Trophoblast cell (in vitro differentiated cells and primary cell): ENCODE results near the gene ZNF211.

Experiments
- DNase-seq, 2 donors: peaks; one replicate each; pipeline ENCODE4 v3.0.0-alpha.2; 2016
- H2AFZ ChIP-seq: 2 replicates; pipeline ENCODE4 v1.6.1; 2013; ENCODE audit warnings: low read length, moderate library complexity, mild to moderate bottlenecking; ENCODE audit not compliant: insufficient read depth, poor library complexity
- H2AK5ac ChIP-seq: 2 replicates; pipeline ENCODE4 v1.6.1; 2013; ENCODE audit warnings: mild to moderate bottlenecking, low read length
- H2BK120ac ChIP-seq: 2 replicates; pipeline ENCODE4 v1.6.1; 2013; ENCODE audit warnings: low read length, mild to moderate bottlenecking, moderate library complexity; ENCODE audit not compliant: insufficient read depth, poor library complexity
- H2BK12ac ChIP-seq: 2 replicates; pipeline ENCODE4 v1.6.1; 2013; ENCODE audit warnings: mild to moderate bottlenecking, low read length, moderate library complexity
- H2BK5ac ChIP-seq: 2 replicates; pipeline ENCODE4 v1.6.1; 2013; ENCODE audit warnings: low read length, low read depth, moderate library complexity, mild to moderate bottlenecking; ENCODE audit not compliant: poor library complexity
- H3K14ac ChIP-seq: 2 replicates; pipeline ENCODE4 v1.6.1; 2013; ENCODE audit warnings: mild to moderate bottlenecking, low read length
- H3K18ac ChIP-seq: 2 replicates; pipeline ENCODE4 v1.6.1; 2013; ENCODE audit warnings: mild to moderate bottlenecking, low read length
- H3K23ac ChIP-seq: 2 replicates; pipeline ENCODE4 v1.6.1; 2013; ENCODE audit warnings: low read length
- H3K27ac ChIP-seq: 2 replicates; pipeline ENCODE4 v1.5.1; 2013; ENCODE audit warnings: low read depth, mild to moderate bottlenecking, inconsistent platforms, low read length, moderate library complexity
- H3K27me3 ChIP-seq: 2 replicates; pipeline ENCODE4 v1.6.1; 2013; ENCODE audit warnings: inconsistent platforms, mild to moderate bottlenecking, low read length, moderate library complexity; ENCODE audit not compliant: insufficient read depth
- H3K36me3 ChIP-seq, 2 experiments: 1 replicate in 1 of 2; 2 replicates in 1 of 2; pipeline ENCODE4 v1.6.1; 2013; ENCODE audit warnings: low read length in 2 of 2, mild to moderate bottlenecking in 2 of 2, moderate library complexity in 1 of 2; ENCODE audit not compliant: insufficient read depth in 2 of 2, control insufficient read depth in 1 of 2
- H3K4ac ChIP-seq: 2 replicates; pipeline ENCODE4 v1.6.1; 2013; ENCODE audit warnings: low read depth, mild to moderate bottlenecking, low read length, moderate library complexity
- H3K4me1 ChIP-seq, 2 experiments: 1 replicate in 1 of 2; 2 replicates in 1 of 2; pipeline ENCODE4 v1.6.1; 2013; ENCODE audit warnings: low read length in 2 of 2, mild to moderate bottlenecking in 2 of 2, moderate library complexity in 1 of 2; ENCODE audit not compliant: insufficient read depth in 2 of 2, control insufficient read depth in 1 of 2
- H3K4me2 ChIP-seq: 2 replicates; pipeline ENCODE4 v1.6.1; 2013; ENCODE audit warnings: inconsistent platforms, mild to moderate bottlenecking, low read length, moderate library complexity
- H3K4me3 ChIP-seq: 2 replicates; pipeline ENCODE4 v1.5.1; 2013; ENCODE audit warnings: mild to moderate bottlenecking, low read depth, low read length, inconsistent platforms
- H3K79me1 ChIP-seq: one replicate; pipeline ENCODE4 v1.6.1; 2013; ENCODE audit warnings: low read length
- H3K79me2 ChIP-seq: 2 replicates; pipeline ENCODE4 v1.6.1; 2013; ENCODE audit warnings: low read length, mild to moderate bottlenecking; ENCODE audit not compliant: control insufficient read depth, insufficient read depth, poor library complexity
- H3K9ac ChIP-seq: 2 replicates; pipeline ENCODE4 v1.6.1; 2013; ENCODE audit warnings: mild to moderate bottlenecking, low read length
- H3K9me3 ChIP-seq: 2 replicates; pipeline ENCODE4 v1.6.1; 2013; ENCODE audit warnings: low read depth, mild to moderate bottlenecking, control low read depth, inconsistent platforms, low read length; ENCODE audit not compliant: insufficient read depth
- H4K12ac ChIP-seq: 2 replicates; pipeline ENCODE4 v1.6.1; 2013; ENCODE audit warnings: low read depth, mild to moderate bottlenecking, low read length, moderate library complexity
- H4K8ac ChIP-seq: 2 replicates; pipeline ENCODE4 v1.6.1; 2013; ENCODE audit warnings: low read depth, mild to moderate bottlenecking, low read length, moderate library complexity
- H4K91ac ChIP-seq: one replicate; pipeline ENCODE4 v1.6.1; 2013; ENCODE audit warnings: low read depth, mild to moderate bottlenecking, low read length, moderate library complexity
- WGBS: extraction: QIAGEN DNeasy Blood & Tissue Kit; methylation state at CpG from one replicate; pipeline ENCODE4 v1.1.7; 2013; ENCODE audit warnings: missing lambda C conversion rate; ENCODE audit not compliant: insufficient read length, insufficient coverage; ENCODE audit errors: extremely low coverage; 5-methylcytosine and 5-hydroxymethylcytosine counted together

Gene ZNF211

GRCh38 chr19:57656346-57656745 is 23.4 kb downstream of the ZNF211 start:
- DNase-seq, result peak; percentile 91 to 98
- H3K23ac ChIP-seq, result no peak overlapping the region

GRCh38 chr19:57664269-57665127 is 31.5 kb downstream of the ZNF211 start:
- H2AK5ac ChIP-seq, result no peak overlapping the region
- no peak overlapping the region for H3K18ac ChIP-seq
- no peak overlapping the region for H3K9ac ChIP-seq
- peak overlapping the region; percentile 68 for H3K4me2 ChIP-seq
- H3K4me1 ChIP-seq, result no peaks in the 10 kb centered on the region
- H2BK5ac ChIP-seq, result no peak overlapping the region
- DNase-seq, result peak; percentile 64 to 71
- H3K4ac ChIP-seq, result no peak overlapping the region
- peak overlapping the region; percentile 43 for H4K12ac ChIP-seq
- H2AFZ ChIP-seq, result peak overlapping the region; percentile 95
- no peak overlapping the region for H2BK12ac ChIP-seq
- WGBS, result no CpG with 5 or more reads among the region's 64 CpGs
- peak overlapping the region; percentile 56 for H3K4me3 ChIP-seq
- no peak overlapping the region for H3K23ac ChIP-seq
- peak overlapping the region; percentile 58 for H4K8ac ChIP-seq
- peak overlapping the region; percentile 22 for H3K14ac ChIP-seq
- H3K79me2 ChIP-seq, result no peaks in the 10 kb centered on the region
- H3K9me3 ChIP-seq, result peaks cover 2% of the 10 kb centered on the region
- H3K36me3 ChIP-seq, result no peaks in the 10 kb centered on the region
- peaks cover 3% of the 10 kb centered on the region for H3K79me1 ChIP-seq
- no peaks in the 10 kb centered on the region for H3K27me3 ChIP-seq
- H2BK120ac ChIP-seq, result no peak overlapping the region
- H3K27ac ChIP-seq, result no peak overlapping the region
- peak overlapping the region; percentile 21 for H4K91ac ChIP-seq

More at GRCh38 chr19:57656346-57656745, 23.4 kb downstream of the ZNF211 start:
- H3K4me3 ChIP-seq, result no peak overlapping the region
- no peak overlapping the region for H3K14ac ChIP-seq
- no peaks in the 10 kb centered on the region for H3K27me3 ChIP-seq
- WGBS, result no CpG with 5 or more reads among the region's 1 CpG
- H2BK120ac ChIP-seq, result no peak overlapping the region
- no peak overlapping the region for H3K18ac ChIP-seq
- no peak overlapping the region for H3K9ac ChIP-seq
- H3K9me3 ChIP-seq, result peaks cover 4% of the 10 kb centered on the region
- no peak overlapping the region for H2BK12ac ChIP-seq
- peaks cover 9 to 12% of the 10 kb centered on the region in 2 experiments for H3K4me1 ChIP-seq
- H3K79me1 ChIP-seq, result peaks cover 14% of the 10 kb centered on the region
- H2AFZ ChIP-seq, result no peak overlapping the region
- no peak overlapping the region for H4K91ac ChIP-seq
- H3K36me3 ChIP-seq, result no peaks in the 10 kb centered on the region
- H3K4ac ChIP-seq, result no peak overlapping the region
- no peak overlapping the region for H2AK5ac ChIP-seq
- H2BK5ac ChIP-seq, result no peak overlapping the region
- H3K27ac ChIP-seq, result peak overlapping the region; percentile 32
- H3K79me2 ChIP-seq, result peaks cover 5% of the 10 kb centered on the region
- H4K12ac ChIP-seq, result no peak overlapping the region
- no peak overlapping the region for H3K4me2 ChIP-seq
- H4K8ac ChIP-seq, result no peak overlapping the region

DNA sequence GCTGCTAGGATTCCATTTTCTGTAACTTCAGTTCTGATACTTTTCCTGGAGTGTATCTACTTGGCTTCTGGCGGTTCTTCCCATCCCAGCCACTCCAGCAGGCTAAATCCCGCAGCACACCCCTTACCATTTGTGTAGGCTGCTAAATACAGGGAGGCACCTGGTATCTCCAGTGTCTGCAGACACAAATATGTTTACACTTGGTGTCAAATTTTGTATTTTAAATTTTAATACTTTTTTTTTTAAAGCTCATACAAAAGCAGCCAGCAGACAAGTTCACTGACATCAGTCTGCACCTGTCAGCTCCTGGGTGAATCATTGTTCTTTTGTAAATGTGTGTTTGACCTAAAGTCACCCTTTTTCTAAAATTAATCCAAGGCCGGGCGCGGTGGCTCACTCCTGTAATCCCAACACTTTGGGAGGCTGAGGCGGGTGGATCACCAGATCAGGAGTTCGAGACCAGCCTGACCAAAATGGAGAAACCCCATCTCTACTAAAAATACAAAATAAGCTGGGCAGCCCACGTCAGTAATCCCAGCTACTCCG is 32.4 kb downstream of the ZNF211 start:
- no peak overlapping the region for H2BK120ac ChIP-seq
- no peak overlapping the region for H3K4ac ChIP-seq
- H3K4me3 ChIP-seq, result no peak overlapping the region
- H3K36me3 ChIP-seq, result no peaks in the 10 kb centered on the region
- no peak overlapping the region for H2AK5ac ChIP-seq
- no peaks in the 10 kb centered on the region for H3K79me2 ChIP-seq
- H2BK12ac ChIP-seq, result no peak overlapping the region
- H3K4me2 ChIP-seq, result no peak overlapping the region
- H3K14ac ChIP-seq, result no peak overlapping the region
- H3K27ac ChIP-seq, result no peak overlapping the region
- no peak overlapping the region for H4K8ac ChIP-seq
- H3K9ac ChIP-seq, result no peak overlapping the region
- H3K79me1 ChIP-seq, result peaks cover 3% of the 10 kb centered on the region
- H3K23ac ChIP-seq, result no peak overlapping the region
- H4K12ac ChIP-seq, result no peak overlapping the region
- H2BK5ac ChIP-seq, result no peak overlapping the region
- H3K4me1 ChIP-seq, result no peaks in the 10 kb centered on the region
- no peak for DNase-seq
- H3K9me3 ChIP-seq, result peaks cover 2% of the 10 kb centered on the region
- H2AFZ ChIP-seq, result no peak overlapping the region
- no CpG with 5 or more reads among the region's 9 CpGs for WGBS
- H3K27me3 ChIP-seq, result no peaks in the 10 kb centered on the region
- H4K91ac ChIP-seq, result no peak overlapping the region
- no peak overlapping the region for H3K18ac ChIP-seq

DNA sequence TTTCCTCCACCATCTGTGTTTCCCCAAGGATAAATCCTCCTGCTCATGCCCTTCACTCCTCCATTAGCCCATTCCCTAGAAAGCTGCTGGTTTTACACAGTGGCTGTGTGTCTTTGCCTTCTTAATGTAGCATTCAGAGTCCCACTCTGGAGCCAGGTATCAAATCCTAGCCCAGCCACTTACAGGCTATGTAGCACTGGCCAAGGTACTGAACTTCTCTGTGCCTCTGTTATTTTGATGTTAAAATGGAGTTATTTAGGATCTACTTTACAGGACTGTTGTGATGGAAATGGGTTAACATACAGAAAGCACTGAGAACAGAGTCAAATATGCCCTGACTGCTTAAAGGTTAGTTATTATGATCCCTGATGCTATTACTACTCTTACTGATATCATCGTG is 34.3 kb downstream of the ZNF211 start:
- Histone ChIP-seq H3K79me2 (no peaks in the 10 kb centered on the region), H3K14ac (no peak overlapping the region), H2AK5ac (no peak overlapping the region), H3K9me3 (peaks cover 2% of the 10 kb centered on the region), H3K79me1 (peaks cover 3% of the 10 kb centered on the region), H3K4me3 (no peak overlapping the region), H3K4me2 (no peak overlapping the region), H3K27me3 (no peaks in the 10 kb centered on the region), H3K4me1 (no peaks in the 10 kb centered on the region), H3K18ac (no peak overlapping the region), H2BK5ac (no peak overlapping the region), H3K27ac (no peak overlapping the region), H3K4ac (no peak overlapping the region), H3K9ac (no peak overlapping the region), H4K12ac (no peak overlapping the region), H2BK120ac (no peak overlapping the region), H2BK12ac (no peak overlapping the region), H2AFZ (no peak overlapping the region), H4K8ac (no peak overlapping the region), H3K36me3 (no peaks in the 10 kb centered on the region), H4K91ac (no peak overlapping the region), H3K23ac (no peak overlapping the region)
- no peak for DNase-seq
- WGBS, result no CpG with 5 or more reads among the region's 1 CpG
